HCT116 (cell line): Measurements from ENCODE around the gene PTPRO. TPM values are rescaled to one million over a fixed set of nuclear protein-coding genes. Genes with fewer than 3 reads are reported as not detected.

ENCODE experiments used
- ATAC-seq: fragments of 200-7000 bp; cut with Tn5 transposase; 2 replicates; pipeline ENCODE4 v1.9.1; 2020; ENCODE audit warnings: mild to moderate bottlenecking, moderate library complexity
- BruUV-seq: library from RNA; stranded (reverse); fragments of 400-500 nt; replicated peaks from 2 replicates; lab custom pipeline; 2021; lab: Mats Ljungman, UMichigan
- CTCF ChIA-PET: fragments of 300-600 bp; sonication (Branson Sonifier 250); formaldehyde crosslinking; loops from one replicate; lab custom pipeline; 2021; ENCODE audit warnings: antibody characterized with exemption; lab: Charles Lee
- POLR2A ChIA-PET: fragments of 300-600, 350-600 bp; sonication (Branson Sonifier 250); formaldehyde crosslinking; loops from one replicate; lab custom pipeline; 2021; ENCODE audit warnings: antibody characterized with exemption; lab: Charles Lee
- RAD21 ChIA-PET, 2 experiments: fragments of 300-600 bp; sonication (Branson Sonifier 250); formaldehyde crosslinking; loops; one replicate each; lab custom pipeline; 2023; ENCODE audit warnings: low total read pairs in 2 of 2; ENCODE audit not compliant: uncharacterized antibody in 2 of 2, unreplicated experiment in 2 of 2, low non-redundant PET in 1 of 2; lab: Charles Lee
- DNase-seq: peaks from one replicate; pipeline ENCODE4 v3.0.0-alpha.2; 2010; ENCODE audit warnings: low read depth, low spot score
- H2AFZ ChIP-seq: fragments of 200-600 bp; shearing (Covaris generic), sonication (generic); 2 replicates; pipeline ENCODE4 v1.6.1; 2017; ENCODE audit warnings: low read depth, mixed run types, mixed read lengths, antibody characterized with exemption, low read length; ENCODE audit not compliant: poor library complexity, severe bottlenecking
- H3K27ac ChIP-seq: 2 replicates; pipeline ENCODE4 v1.5.1; 2012; ENCODE audit warnings: low read depth, low read length
- H3K27me3 ChIP-seq: fragments of 200-600 bp; sonication (generic); 2 replicates; pipeline ENCODE4 v1.6.1; 2016; ENCODE audit warnings: mixed run types, low read length, mixed read lengths; ENCODE audit not compliant: insufficient read depth
- H3K36me3 ChIP-seq, 2 experiments: fragments of 200-500 bp in 1 of 2; fragments of 200-600 bp in 1 of 2; sonication (Bioruptor generic) in 1 of 2; sonication (generic) in 1 of 2; 2 replicates each; pipeline versions ENCODE4 v1.5.1 to v1.6.1; 2014 to 2016; ENCODE audit warnings: low read length in 2 of 2, inconsistent platforms in 1 of 2, mixed read lengths in 1 of 2, mixed run types in 1 of 2; ENCODE audit not compliant: insufficient read depth in 2 of 2, control insufficient read depth in 1 of 2
- H3K4me1 ChIP-seq, 2 experiments: fragments of 200-600 bp in 1 of 2; sonication (generic) in 1 of 2; 2 replicates each; pipeline versions ENCODE4 v1.5.1 to v1.6.1; 2012 to 2017; ENCODE audit warnings: low read length in 2 of 2, inconsistent platforms in 1 of 2, mild to moderate bottlenecking in 1 of 2, mixed read lengths in 1 of 2, mixed run types in 1 of 2, moderate library complexity in 1 of 2; ENCODE audit not compliant: insufficient read depth in 2 of 2, control insufficient read depth in 1 of 2
- H3K4me2 ChIP-seq: fragments of 200-600 bp; sonication (generic); 2 replicates; pipeline ENCODE4 v1.6.1; 2017; ENCODE audit warnings: mixed run types, low read length, mixed read lengths
- H3K4me3 ChIP-seq, 2 experiments: fragments of 200-600 bp in 1 of 2; sonication (generic) in 1 of 2; replicated peaks in 1 of 2; 2 replicates each; pipeline ENCODE4 v1.5.1; 2011 to 2016; ENCODE audit warnings: low read length in 2 of 2, control low read depth in 1 of 2, low read depth in 1 of 2, mild to moderate bottlenecking in 1 of 2, mixed read lengths in 1 of 2, mixed run types in 1 of 2
- H3K79me2 ChIP-seq: fragments of 200-600 bp; sonication (generic); 2 replicates; pipeline ENCODE4 v1.6.1; 2017; ENCODE audit warnings: mild to moderate bottlenecking, mixed run types, low read length, moderate library complexity, mixed read lengths; ENCODE audit not compliant: insufficient read depth
- H3K9ac ChIP-seq: fragments of 200-600 bp; sonication (generic); 2 replicates; pipeline ENCODE4 v1.6.1; 2016; ENCODE audit warnings: low read length, mixed read lengths
- H3K9me2 ChIP-seq: fragments of 200-600 bp; sonication (generic), shearing (Covaris generic); 2 replicates; pipeline ENCODE4 v1.6.1; 2017; ENCODE audit warnings: mixed run types, mild to moderate bottlenecking, moderate library complexity; ENCODE audit not compliant: insufficient read depth
- H3K9me3 ChIP-seq, 2 experiments: fragments of 200-500 bp in 1 of 2; fragments of 200-600 bp in 1 of 2; sonication (Bioruptor generic) in 1 of 2; sonication (generic) in 1 of 2; 2 replicates each; pipeline ENCODE4 v1.6.1; 2014 to 2017; ENCODE audit warnings: low read length in 2 of 2, mixed read lengths in 2 of 2, inconsistent platforms in 1 of 2, low read depth in 1 of 2, mild to moderate bottlenecking in 1 of 2, mixed run types in 1 of 2, moderate library complexity in 1 of 2; ENCODE audit not compliant: control insufficient read depth in 1 of 2, insufficient read depth in 1 of 2
- H4K20me1 ChIP-seq: fragments of 200-600 bp; sonication (generic), shearing (Covaris generic); 2 replicates; pipeline ENCODE4 v1.6.1; 2017; ENCODE audit warnings: mixed run types, mild to moderate bottlenecking, moderate library complexity; ENCODE audit not compliant: insufficient read depth
- CBX3 ChIP-seq: IDR thresholded peaks from 2 replicates; pipeline ENCODE4 v1.6.1; 2012; ENCODE audit warnings: low read depth
- CEBPB ChIP-seq: IDR thresholded peaks from 2 replicates; pipeline ENCODE4 v1.6.1; 2012; ENCODE audit warnings: low read depth
- CTCF ChIP-seq, 3 experiments: fragments of 200-600 bp in 1 of 3; sonication (generic) in 1 of 3; IDR thresholded peaks in 2 of 3; conservative IDR thresholded peaks in 1 of 3; 2 replicates each; pipeline ENCODE4 v1.5.1; 2012 to 2017; ENCODE audit warnings: low read depth in 2 of 3, low read length in 2 of 3, antibody characterized with exemption in 1 of 3, borderline replicate concordance in 1 of 3, control low read depth in 1 of 3, mild to moderate bottlenecking in 1 of 3, mixed read lengths in 1 of 3, mixed run types in 1 of 3, moderate library complexity in 1 of 3; ENCODE audit not compliant: insufficient read depth in 1 of 3
- EGR1 ChIP-seq: IDR thresholded peaks from 2 replicates; pipeline ENCODE4 v1.6.1; 2012; ENCODE audit warnings: low read depth
- EZH2 ChIP-seq: fragments of 200-600 bp; sonication (generic); IDR thresholded peaks from 2 replicates; pipeline ENCODE4 v1.6.1; 2017; ENCODE audit warnings: antibody characterized with exemption, mixed run types
- EZH2phosphoT487 ChIP-seq: fragments of 200-600 bp; IDR thresholded peaks from 2 replicates; pipeline ENCODE4 v1.6.1; 2018; ENCODE audit warnings: antibody characterized with exemption, borderline replicate concordance
- FOSL1 ChIP-seq: IDR thresholded peaks from 2 replicates; pipeline ENCODE4 v1.6.1; 2012; ENCODE audit warnings: low read depth
- POLR2A ChIP-seq: IDR thresholded peaks from 2 replicates; pipeline ENCODE4 v1.7.0; 2011; ENCODE audit warnings: borderline replicate concordance; ENCODE audit not compliant: insufficient read depth, insufficient read length; ENCODE audit errors: extremely low read depth
- RAD21 ChIP-seq: IDR thresholded peaks from 2 replicates; pipeline ENCODE4 v1.6.1; 2012; ENCODE audit warnings: low read depth, mild to moderate bottlenecking
- SRF ChIP-seq: IDR thresholded peaks from 2 replicates; pipeline ENCODE4 v1.6.1; 2012; ENCODE audit warnings: low read depth
- TCF7L2 ChIP-seq: IDR thresholded peaks from 2 replicates; pipeline ENCODE4 v1.7.0; 2011; ENCODE audit warnings: borderline replicate concordance, inconsistent platforms; ENCODE audit not compliant: insufficient read depth, insufficient read length; ENCODE audit errors: extremely low read depth
- ZBTB33 ChIP-seq: IDR thresholded peaks from 2 replicates; pipeline ENCODE4 v1.6.1; 2011; ENCODE audit warnings: mild to moderate bottlenecking, low read length, moderate library complexity; ENCODE audit not compliant: insufficient replicate concordance; ENCODE audit errors: extremely low read depth
- intact Hi-C: fragments of 100-400 bp; cut with micrococcal nuclease; formaldehyde crosslinking; loops from 2 replicates; pipeline ENCODE4 v1.10.0; 2022
- total RNA-seq: library from RNA; stranded (reverse); gene quantifications from one replicate; pipeline ENCODE4 v1.2.1, GENCODE V29; 2021; ENCODE audit not compliant: unreplicated experiment
- TF ChIP-seq, protein P1 (sequence below): IDR thresholded peaks from 2 replicates; pipeline ENCODE4 v1.6.1; 2012

Gene PTPRO
- total RNA-seq, 1 experiment from 2014 or later = not detected

DNA sequence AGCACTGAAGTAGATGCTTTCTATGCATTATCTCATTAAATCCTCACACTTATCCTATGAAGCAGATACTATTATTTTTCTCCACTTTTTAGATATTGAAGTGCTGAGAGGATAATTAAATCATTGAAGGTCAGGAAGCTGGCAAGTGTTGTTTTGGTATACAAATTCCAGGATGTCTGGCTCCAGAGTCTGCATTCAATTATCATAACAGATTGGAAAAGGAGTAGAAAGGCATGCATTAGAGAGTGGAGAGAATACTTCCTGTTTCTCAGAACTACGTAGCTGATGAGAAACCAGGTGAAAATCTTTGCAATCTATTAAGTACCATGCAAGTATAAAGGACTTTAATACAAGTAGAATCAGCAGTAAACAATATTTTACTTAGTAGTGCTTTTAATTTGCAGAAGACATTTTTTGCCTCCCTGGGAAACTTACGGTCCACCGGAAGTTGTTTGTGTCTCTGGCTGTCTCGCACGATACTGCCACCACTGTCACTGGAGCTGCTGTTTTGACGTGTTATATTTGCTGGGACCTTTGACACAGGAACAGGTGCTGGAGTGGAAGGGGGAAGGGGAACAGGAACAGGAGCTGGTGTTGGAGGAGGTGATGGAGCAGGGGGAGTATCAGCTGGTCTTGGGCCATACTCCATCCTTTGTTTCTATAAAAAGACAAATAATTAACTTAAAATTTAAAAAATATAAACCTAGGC lies 308.9 kb downstream of the PTPRO start (continued):
- TF ChIP-seq CTCF (IDR thresholded peaks at IDR 0.05 in 2 of 3, conservative IDR thresholded peaks at IDR 0.05 in 1 of 3; ENCODE audit: borderline replicate concordance in 1 of 3, insufficient read depth in 1 of 3, low read depth in 2 of 3, low read length in 2 of 3) (no peak), TCF7L2 (no peak), ZBTB33 (no peak), EGR1 (no peak)

DNA sequence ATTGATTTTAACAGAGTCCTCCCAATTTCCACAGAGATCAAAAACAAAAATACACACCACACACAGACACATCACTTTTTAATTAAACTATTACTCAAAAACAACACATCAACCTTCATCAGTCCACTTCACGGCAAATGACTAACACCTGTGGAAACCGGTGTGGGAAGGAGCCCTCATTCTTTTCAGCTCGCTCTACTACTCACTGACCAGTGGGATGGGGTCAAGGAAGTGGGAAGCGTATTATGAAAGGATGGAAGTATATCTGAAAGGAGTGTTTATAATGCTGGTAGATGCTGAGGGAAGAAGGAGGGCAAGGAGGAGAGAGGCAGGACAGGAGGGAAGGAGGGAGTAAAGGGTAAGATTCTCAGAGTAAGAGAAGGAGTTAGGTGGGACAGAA lies 310.4 kb downstream of the PTPRO start:
- H3K36me3 ChIP-seq = no peaks in the 10 kb centered on the region
- no peak overlapping the region for H2AFZ ChIP-seq
- ChIA-PET CTCF (interaction anchor here (1.4 kb wide), 1 partner anchor 48 kb away, joined by 3 read pairs; no protein-coding TSS in a partner anchor), POLR2A (no interaction called here), RAD21 (no interaction called here)
- no peaks in the 10 kb centered on the region for H3K9me3 ChIP-seq
- no peak overlapping the region for H3K4me3 ChIP-seq
- intact Hi-C loops = no loop called here
- peak overlapping the region; percentile 47 for H3K27ac ChIP-seq
- peak overlapping the region; percentile 50 for H3K4me2 ChIP-seq
- peak overlapping the region; percentile 27 for H3K9ac ChIP-seq
- 0 out of 2 replicates have a peak, but pooled peaks have one; percentile 21 for ATAC-seq
- no peaks in the 10 kb centered on the region for H4K20me1 ChIP-seq
- peak; percentile 33 for DNase-seq
- no TSS peak for BruUV-seq
- peaks cover 85 to 88% of the 10 kb centered on the region in 2 experiments for H3K4me1 ChIP-seq
- no peaks in the 10 kb centered on the region for H3K27me3 ChIP-seq
- H3K79me2 ChIP-seq = no peaks in the 10 kb centered on the region; the same call in 1 of the 2 replicates
- H3K9me2 ChIP-seq = no peaks in the 10 kb centered on the region
- TF ChIP-seq CTCF (IDR thresholded peaks at IDR 0.05 in 2 of 3, conservative IDR thresholded peaks at IDR 0.05 in 1 of 3; ENCODE audit: borderline replicate concordance in 1 of 3, insufficient read depth in 1 of 3, low read depth in 2 of 3, low read length in 2 of 3) (no peak), POLR2A (no peak), EGR1 (no peak), CBX3 (peak; percentile 23; the same call in 1 of the 2 replicates), EZH2phosphoT487 (no peak), ZBTB33 (no peak), SRF (no peak), RAD21 (no peak), FOSL1 (0 out of 2 replicates have a peak, but pooled peaks have one; percentile 33), EZH2 (no peak), TCF7L2 (no peak), CEBPB (0 out of 2 replicates have a peak, but pooled peaks have one; percentile 24)
- TF ChIP-seq, protein P1, sequence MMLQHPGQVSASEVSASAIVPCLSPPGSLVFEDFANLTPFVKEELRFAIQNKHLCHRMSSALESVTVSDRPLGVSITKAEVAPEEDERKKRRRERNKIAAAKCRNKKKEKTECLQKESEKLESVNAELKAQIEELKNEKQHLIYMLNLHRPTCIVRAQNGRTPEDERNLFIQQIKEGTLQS = no peak
